Heart right ventricle (tissue), 16 donors: ENCODE data around the gene HOXC11. TPM values are rescaled to one million over a fixed set of nuclear protein-coding genes. Genes with fewer than 3 reads are reported as not detected.
A peak's percentile ranks its signal among the peaks of the same experiment; 100 is the strongest.

Experiments used
- ATAC-seq, 8 donors: fragments of 200-7000 bp; cut with Tn5 transposase; one replicate each; pipeline ENCODE4 v1.9.1; 2020; ENCODE audit warnings: mild to moderate bottlenecking in 8 of 8, moderate library complexity in 8 of 8, moderate number of reproducible peaks in 1 of 8
- DNase-seq, 2 donors: peaks; one replicate each; pipeline ENCODE4 v3.0.0-alpha.2; 2020
- H3K27ac ChIP-seq, 10 donors: fragments of 200-600 bp; sonication (generic) in 2 of 10; one replicate each; pipeline versions ENCODE4 v1.5.0 to v1.8.0; 2020 to 2022; ENCODE audit warnings: mild to moderate bottlenecking in 3 of 10
- H3K27me3 ChIP-seq, 7 donors: fragments of 200-600 bp; one replicate each; pipeline ENCODE4 v1.8.0; 2021 to 2022; ENCODE audit warnings: mild to moderate bottlenecking in 2 of 7
- H3K36me3 ChIP-seq, 9 donors: fragments of 200-600 bp; sonication (generic) in 1 of 9; one replicate each; pipeline versions ENCODE4 v1.5.0 to v1.8.0; 2020 to 2022; ENCODE audit warnings: mild to moderate bottlenecking in 2 of 9
- H3K4me1 ChIP-seq, 9 donors: fragments of 200-600 bp; sonication (generic) in 1 of 9; one replicate each; pipeline versions ENCODE4 v1.5.0 to v1.8.0; 2020 to 2022; ENCODE audit warnings: mild to moderate bottlenecking in 4 of 9
- H3K4me3 ChIP-seq, 10 donors: fragments of 200-600 bp; sonication (generic) in 2 of 10; one replicate each; pipeline versions ENCODE4 v1.5.0 to v1.8.0; 2020 to 2022; ENCODE audit warnings: mild to moderate bottlenecking in 7 of 10, moderate library complexity in 2 of 10
- H3K9me3 ChIP-seq, 11 donors: fragments of 200-600 bp in 10 of 11; sonication (generic) in 2 of 11; one replicate each; pipeline versions ENCODE4 v1.5.0 to v1.8.0; 2013 to 2022; ENCODE audit warnings: mild to moderate bottlenecking in 2 of 11, control low read depth in 1 of 11, moderate library complexity in 1 of 11
- WGBS, 2 donors: extraction: QIAGEN DNeasy Blood & Tissue Kit; methylation state at CpG; one replicate each; pipeline ENCODE4 v1.1.7; 2013; ENCODE audit warnings: inconsistent platforms in 1 of 2; 5-methylcytosine and 5-hydroxymethylcytosine counted together
- intact Hi-C, 10 donors: fragments of 100-400 bp; cut with DNase I; formaldehyde crosslinking; loops; one replicate each; pipeline versions ENCODE4 v1.11.1 to v1.14.2; 2022
- polyA plus RNA-seq, 2 donors: library from polyadenylated mRNA; stranded (reverse); fragments of 200-250 nt; gene quantifications; one replicate each; pipeline ENCODE4 v1.2.3, GENCODE V29; 2013
- total RNA-seq, 10 donors: library from RNA; stranded (reverse); fragmentation: NEBNext Ultra II Directional in 3 of 10; extraction: Animal tissue kit (Norgen Biotek cat#: 25700) in 3 of 10; gene quantifications; one replicate each; pipeline versions ENCODE4 v1.2.1 to v1.2.4, GENCODE V29; 2021 to 2023
- TF ChIP-seq, protein P1 (sequence below), 9 donors: fragments of 200-600 bp; sonication (generic) in 2 of 9; IDR thresholded peaks; one replicate each; pipeline versions ENCODE4 v1.5.0 to v1.8.0; 2021 to 2022; ENCODE audit warnings: antibody characterized with exemption in 9 of 9, mild to moderate bottlenecking in 5 of 9, moderate library complexity in 1 of 9
- donor health status: Arrhythmogenic right ventricular cardiomyopathy.
- donor health status: ischemic (EF 13 %, LVEDD 7.1; RV severe dilation, severe dysfunction).
- donor health status: healthy with polysubstance abuse.
- donor health status: DM: no; HTN: yes; CAD: no.
- donor health status: DM: no; HTN: no; CAD: no.
- donor health status: ischemic (EF 25% LVEDD 6.9; RV normal size, moderate dysfunction).
- donor health status: ischemic (EF 25% LVEDD 5.7; RV mildly dilated, moderate dysfunction).
- donor health status: healthy.
- donor health status: DM: yes; HTN: yes; CAD: no.
- donor health status: Ischemic cardiomyopathy.
- donor health status: ischemic (EF 35%, LVEDD 5.7; RV mildly dilated, moderate dysfunction).
- donor health status: nonischemic (EF 11% LVEDD 7.7; RV severe dilation, severe dysfunction).
- donor health status: DM: yes; HTN: yes; CAD: no.
- donor health status: PGD.
- donor health status: ischemic (EF 29% LVEDD 5.4; RV normal size, mild dysfunction).
- donor health status: nonischemic (EF 23%, LVEDD 6.1; RV moderate dilation, normal function).

HOXC11 gene
- total and polyA plus RNA-seq, 12 donors = not detected

DNA sequence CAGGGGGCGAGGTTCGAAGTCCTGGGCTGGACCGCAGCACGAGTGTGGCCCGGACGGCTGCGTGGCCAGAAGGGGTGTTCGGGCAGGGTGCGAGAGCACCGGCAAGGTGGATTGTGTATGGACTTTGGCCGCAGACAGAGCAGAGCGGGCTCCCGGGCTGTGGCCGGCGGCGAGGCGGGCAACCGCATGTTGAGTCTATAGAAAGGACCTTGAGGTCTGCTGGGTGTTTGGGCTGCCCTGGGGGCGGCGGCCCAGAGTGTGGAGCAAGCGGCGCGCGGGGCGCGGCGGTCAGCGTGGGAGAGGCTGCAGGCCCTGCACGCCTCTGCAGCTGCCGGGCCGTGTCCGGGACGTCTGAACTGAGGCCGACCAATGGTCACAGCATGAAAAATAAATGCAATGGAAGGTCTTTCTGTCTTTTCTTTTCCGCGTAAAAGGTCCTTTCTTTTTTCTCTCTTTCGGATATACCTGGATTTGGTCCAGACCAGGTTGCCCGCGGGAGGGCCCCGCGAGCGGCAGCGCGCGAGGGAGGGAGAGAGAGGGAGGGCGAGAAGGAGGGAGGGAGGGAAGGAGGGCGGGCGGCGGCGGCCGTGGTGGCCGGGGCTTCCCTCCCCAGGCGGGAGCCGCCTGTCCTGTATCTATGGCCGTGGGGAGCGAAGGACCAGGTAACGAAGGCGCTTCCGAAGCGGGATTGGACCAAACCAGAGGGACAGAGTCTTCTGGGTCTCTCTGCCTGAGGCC is 21.5 kb downstream of the HOXC11 start:
- WGBS, 2 donors = 3 to 4% methylated on average over 60 of the region's 60 CpGs
- peak overlapping the region in 4 of 10 donors; percentile 29 to 61 (median 56) for H3K4me3 ChIP-seq
- peaks cover 0 to 34% (median 27%) of the 10 kb centered on the region in 9 donors for H3K4me1 ChIP-seq
- peaks cover 64 to 100% (median 100%) of the 10 kb centered on the region in 7 donors for H3K27me3 ChIP-seq
- no peak overlapping the region for H3K27ac ChIP-seq
- H3K9me3 ChIP-seq = no peaks in the 10 kb centered on the region
- intact Hi-C loops = loop anchor here in 1 of 10 donors (5.0 kb wide), 1 partner anchor 38 kb away; the partner anchor contains the start of gene HOXC5
- TF ChIP-seq, protein P1, sequence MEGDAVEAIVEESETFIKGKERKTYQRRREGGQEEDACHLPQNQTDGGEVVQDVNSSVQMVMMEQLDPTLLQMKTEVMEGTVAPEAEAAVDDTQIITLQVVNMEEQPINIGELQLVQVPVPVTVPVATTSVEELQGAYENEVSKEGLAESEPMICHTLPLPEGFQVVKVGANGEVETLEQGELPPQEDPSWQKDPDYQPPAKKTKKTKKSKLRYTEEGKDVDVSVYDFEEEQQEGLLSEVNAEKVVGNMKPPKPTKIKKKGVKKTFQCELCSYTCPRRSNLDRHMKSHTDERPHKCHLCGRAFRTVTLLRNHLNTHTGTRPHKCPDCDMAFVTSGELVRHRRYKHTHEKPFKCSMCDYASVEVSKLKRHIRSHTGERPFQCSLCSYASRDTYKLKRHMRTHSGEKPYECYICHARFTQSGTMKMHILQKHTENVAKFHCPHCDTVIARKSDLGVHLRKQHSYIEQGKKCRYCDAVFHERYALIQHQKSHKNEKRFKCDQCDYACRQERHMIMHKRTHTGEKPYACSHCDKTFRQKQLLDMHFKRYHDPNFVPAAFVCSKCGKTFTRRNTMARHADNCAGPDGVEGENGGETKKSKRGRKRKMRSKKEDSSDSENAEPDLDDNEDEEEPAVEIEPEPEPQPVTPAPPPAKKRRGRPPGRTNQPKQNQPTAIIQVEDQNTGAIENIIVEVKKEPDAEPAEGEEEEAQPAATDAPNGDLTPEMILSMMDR (IDR thresholded peaks at IDR 0.05) = no peak
- no peak for DNase-seq
- ATAC-seq = no peak
- H3K36me3 ChIP-seq = no peaks in the 10 kb centered on the region

DNA sequence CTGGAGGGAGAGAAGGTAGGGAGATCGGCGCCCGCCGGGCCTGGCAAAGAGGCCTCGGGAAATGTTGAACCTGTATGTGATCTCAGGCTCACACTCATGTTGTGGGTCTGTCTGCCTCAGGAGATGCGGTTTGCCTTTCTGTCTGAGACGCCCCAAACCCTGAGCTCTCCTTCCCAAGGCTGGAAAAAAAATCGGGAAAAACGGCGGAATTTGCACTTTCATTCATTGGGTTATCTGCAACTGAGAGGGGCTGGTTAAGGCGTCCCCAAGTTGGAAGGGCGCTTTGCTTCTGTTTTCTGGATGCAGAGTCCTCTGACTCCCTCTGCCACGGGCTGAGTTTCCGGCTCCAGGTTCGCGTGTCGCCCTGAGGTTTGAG is 22.1 kb downstream of the HOXC11 start:
- no peaks in the 10 kb centered on the region for H3K9me3 ChIP-seq
- peak overlapping the region; percentile 26 to 61 (median 56) for H3K4me3 ChIP-seq
- H3K36me3 ChIP-seq = no peaks in the 10 kb centered on the region
- peaks cover 65 to 100% (median 100%) of the 10 kb centered on the region in 7 donors for H3K27me3 ChIP-seq
- intact Hi-C loops = loop anchor here in 1 of 10 donors (5.0 kb wide), 1 partner anchor 37 kb away; the partner anchor contains the start of gene HOXC5
- 1 to 7% methylated on average over 17 of the region's 17 CpGs for WGBS, 2 donors
- H3K27ac ChIP-seq = no peak overlapping the region
- ATAC-seq (peak in 1 of 8 donors; percentile 27), DNase-seq (no peak)
- H3K4me1 ChIP-seq = peaks cover 0 to 39% (median 30%) of the 10 kb centered on the region in 9 donors
- TF ChIP-seq, protein P1 (IDR thresholded peaks at IDR 0.05) = no peak

DNA sequence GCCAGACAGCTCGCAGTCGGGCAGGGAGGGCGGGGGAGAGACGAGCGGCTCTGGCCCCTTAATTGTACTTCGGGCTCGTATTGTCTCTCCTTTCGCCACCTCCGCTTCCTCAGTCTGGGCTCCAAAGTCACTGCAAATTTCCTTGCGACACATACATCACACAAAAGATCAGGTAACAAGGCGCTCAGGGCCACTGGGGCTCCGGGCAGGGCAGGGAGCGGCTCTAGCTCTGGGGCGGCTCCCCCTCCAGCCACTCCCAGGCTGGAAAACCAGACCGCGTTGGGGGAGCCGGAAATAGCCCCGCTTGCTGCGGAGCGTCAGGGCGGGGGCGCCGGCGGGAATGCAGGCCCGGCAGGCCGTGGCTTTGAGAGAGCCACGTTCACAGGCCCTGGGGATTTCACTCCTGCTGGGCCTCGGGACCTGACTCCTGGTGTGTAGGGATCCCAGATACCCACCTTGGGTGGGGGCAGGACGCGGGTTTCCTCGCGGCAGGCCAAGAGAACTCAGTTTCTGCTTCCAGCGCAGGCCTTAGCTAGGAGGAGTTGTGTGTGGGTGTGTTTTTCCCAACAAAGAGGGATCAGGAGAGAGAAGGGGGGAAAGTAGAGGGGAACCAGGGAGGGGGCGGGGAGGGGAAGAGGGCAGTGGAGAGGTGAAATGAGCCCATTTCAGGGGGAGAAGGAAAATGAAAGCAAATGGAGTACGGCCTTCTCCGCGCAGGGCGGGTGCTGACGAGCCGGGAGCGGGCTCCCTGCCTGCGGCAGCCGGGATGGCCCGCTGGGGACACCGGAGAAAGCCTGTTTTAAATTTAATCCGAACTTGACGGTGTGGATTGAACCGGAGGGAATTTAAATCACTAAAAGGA is 22.7 kb downstream of the HOXC11 start:
- ATAC-seq = peak; percentile 36 to 66 (median 52)
- Histone ChIP-seq H3K27me3 (peaks cover 68 to 100% (median 100%) of the 10 kb centered on the region in 7 donors), H3K4me1 (peaks cover 3 to 46% (median 36%) of the 10 kb centered on the region in 9 donors), H3K9me3 (no peaks in the 10 kb centered on the region), H3K4me3 (peak overlapping the region; percentile 26 to 61 (median 56)), H3K27ac (no peak overlapping the region), H3K36me3 (peaks cover 0 to 5% (median 0%) of the 10 kb centered on the region in 9 donors)
- 4% methylated on average over 48 of the region's 48 CpGs for WGBS, 2 donors
- no peak for DNase-seq
- TF ChIP-seq, protein P1 (IDR thresholded peaks at IDR 0.05) = no peak
- intact Hi-C loops = loop anchor here in 1 of 10 donors (5.0 kb wide), 1 partner anchor 37 kb away; the partner anchor contains the start of gene HOXC5
